SH-SY5Y (cell line): Measurements from ENCODE around the gene EYA4.

Source experiments
- GATA2 ChIP-seq: IDR thresholded peaks from 2 replicates; pipeline ENCODE4 v1.6.1; 2011; ENCODE audit warnings: mild to moderate bottlenecking, low read depth, low read length
- GATA3 ChIP-seq: IDR thresholded peaks from 2 replicates; pipeline ENCODE4 v1.6.1; 2011; ENCODE audit warnings: low read depth, mild to moderate bottlenecking, low read length, moderate library complexity

The EYA4 gene

GRCh38 chr6:133368664-133369063 lies 127.5 kb downstream of the EYA4 start:
- TF ChIP-seq GATA3, result no peak
- no peak for TF ChIP-seq GATA2

GRCh38 chr6:133369773-133370272 lies 128.7 kb downstream of the EYA4 start:
- no peak for TF ChIP-seq GATA2
- no peak for TF ChIP-seq GATA3

GRCh38 chr6:133376743-133377142 lies 135.6 kb downstream of the EYA4 start:
- TF ChIP-seq GATA3 (no peak), GATA2 (no peak)

GRCh38 chr6:133377219-133377618 lies 136.1 kb downstream of the EYA4 start:
- TF ChIP-seq GATA2, result no peak
- TF ChIP-seq GATA3, result no peak

- TF ChIP-seq GATA2 (no peak), GATA3 (no peak)
Measured at GRCh38 chr6:133380047-133380446, 138.9 kb downstream of the EYA4 start.

- no peak for TF ChIP-seq GATA3
- no peak for TF ChIP-seq GATA2
Measured at GRCh38 chr6:133380723-133381122, 139.6 kb downstream of the EYA4 start.

- TF ChIP-seq GATA3, result no peak
- TF ChIP-seq GATA2, result no peak
Measured at GRCh38 chr6:133388731-133389130, 147.6 kb downstream of the EYA4 start.

GRCh38 chr6:133390168-133390567 lies 149.0 kb downstream of the EYA4 start:
- TF ChIP-seq GATA2, result no peak
- no peak for TF ChIP-seq GATA3

GRCh38 chr6:133392015-133392414 lies 150.9 kb downstream of the EYA4 start:
- no peak for TF ChIP-seq GATA2

GRCh38 chr6:133392641-133393040 lies 151.5 kb downstream of the EYA4 start:
- TF ChIP-seq GATA2 (no peak), GATA3 (no peak)

GRCh38 chr6:133393891-133394290 lies 152.7 kb downstream of the EYA4 start:
- TF ChIP-seq GATA3 (no peak), GATA2 (no peak)

GRCh38 chr6:133394630-133395029 lies 153.5 kb downstream of the EYA4 start:
- no peak for TF ChIP-seq GATA2
- TF ChIP-seq GATA3, result no peak

- no peak for TF ChIP-seq GATA3
- no peak for TF ChIP-seq GATA2
Measured at GRCh38 chr6:133396233-133396983, 155.3 kb downstream of the EYA4 start.

GRCh38 chr6:133396984-133397348 lies 155.8 kb downstream of the EYA4 start:
- TF ChIP-seq GATA3 (no peak), GATA2 (no peak)

GRCh38 chr6:133399426-133399825 lies 158.3 kb downstream of the EYA4 start:
- TF ChIP-seq GATA3 (no peak), GATA2 (no peak)
